ENCODE data around the gene GNE.
A peak's percentile ranks its signal among the peaks of the same experiment; 100 is the strongest.

Gene GNE

DNA sequence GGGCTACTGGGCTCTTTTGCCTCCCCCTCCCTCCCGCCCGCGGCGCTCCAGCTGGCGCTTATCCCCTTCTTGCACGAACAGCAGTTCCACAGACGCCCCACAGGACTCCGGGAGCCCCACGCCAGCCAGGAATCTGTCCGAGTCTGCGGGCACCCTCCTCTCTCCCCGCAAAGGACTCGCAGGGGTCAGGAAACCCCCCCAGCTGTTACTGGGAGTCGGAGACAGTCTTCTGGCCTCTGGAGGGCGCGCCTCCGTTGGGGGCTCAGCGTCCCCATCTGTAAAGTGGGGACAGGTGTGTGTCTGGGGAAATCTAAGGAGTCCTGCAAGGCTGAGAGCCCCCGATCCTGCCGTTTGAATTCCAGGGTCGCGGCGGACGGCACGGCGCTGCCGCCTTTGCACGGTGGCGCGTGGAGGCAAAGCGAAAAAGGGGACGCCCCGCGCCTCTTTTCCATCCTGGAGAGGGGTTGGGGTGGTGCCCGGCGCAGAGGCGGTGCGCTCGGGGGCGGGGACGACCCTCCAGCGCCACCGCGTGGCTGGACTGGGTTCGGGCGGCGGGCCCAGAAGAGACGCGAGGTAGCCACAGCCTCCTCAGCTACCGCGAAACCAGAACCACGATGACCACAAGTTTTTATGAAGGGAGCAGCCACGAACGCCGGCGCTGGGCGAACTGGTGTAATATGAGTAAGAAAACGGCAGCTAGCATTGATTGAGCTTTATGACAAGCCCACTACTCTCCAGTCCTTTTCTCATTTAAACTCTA, 91.9 kb downstream of the GNE start:
- TF ChIP-seq, protein P1, sequence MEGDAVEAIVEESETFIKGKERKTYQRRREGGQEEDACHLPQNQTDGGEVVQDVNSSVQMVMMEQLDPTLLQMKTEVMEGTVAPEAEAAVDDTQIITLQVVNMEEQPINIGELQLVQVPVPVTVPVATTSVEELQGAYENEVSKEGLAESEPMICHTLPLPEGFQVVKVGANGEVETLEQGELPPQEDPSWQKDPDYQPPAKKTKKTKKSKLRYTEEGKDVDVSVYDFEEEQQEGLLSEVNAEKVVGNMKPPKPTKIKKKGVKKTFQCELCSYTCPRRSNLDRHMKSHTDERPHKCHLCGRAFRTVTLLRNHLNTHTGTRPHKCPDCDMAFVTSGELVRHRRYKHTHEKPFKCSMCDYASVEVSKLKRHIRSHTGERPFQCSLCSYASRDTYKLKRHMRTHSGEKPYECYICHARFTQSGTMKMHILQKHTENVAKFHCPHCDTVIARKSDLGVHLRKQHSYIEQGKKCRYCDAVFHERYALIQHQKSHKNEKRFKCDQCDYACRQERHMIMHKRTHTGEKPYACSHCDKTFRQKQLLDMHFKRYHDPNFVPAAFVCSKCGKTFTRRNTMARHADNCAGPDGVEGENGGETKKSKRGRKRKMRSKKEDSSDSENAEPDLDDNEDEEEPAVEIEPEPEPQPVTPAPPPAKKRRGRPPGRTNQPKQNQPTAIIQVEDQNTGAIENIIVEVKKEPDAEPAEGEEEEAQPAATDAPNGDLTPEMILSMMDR (IDR thresholded peaks at IDR 0.05; ENCODE audit: insufficient read depth, low read length, missing control alignments), result peak; percentile 95
- no peak for DNase-seq (ENCODE audit: low read depth, low spot score)
- H3K4me3 ChIP-seq (ENCODE audit: low read depth, low read length), result peak overlapping the region; percentile 63
- ChIA-PET POLR2A (interaction anchor here (1.0 to 2.4 kb wide), 7 partner anchors 18 to 92 kb away, joined by 3 to 9 read pairs (median 5); partner anchors contain the start of gene GLIPR2), CTCF (interaction anchor here (0.6 to 7.1 kb wide), 30 partner anchors 9 to 217 kb away, joined by 3 to 103 read pairs (median 6); partner anchors contain the start of genes CLTA and GLIPR2)

DNA sequence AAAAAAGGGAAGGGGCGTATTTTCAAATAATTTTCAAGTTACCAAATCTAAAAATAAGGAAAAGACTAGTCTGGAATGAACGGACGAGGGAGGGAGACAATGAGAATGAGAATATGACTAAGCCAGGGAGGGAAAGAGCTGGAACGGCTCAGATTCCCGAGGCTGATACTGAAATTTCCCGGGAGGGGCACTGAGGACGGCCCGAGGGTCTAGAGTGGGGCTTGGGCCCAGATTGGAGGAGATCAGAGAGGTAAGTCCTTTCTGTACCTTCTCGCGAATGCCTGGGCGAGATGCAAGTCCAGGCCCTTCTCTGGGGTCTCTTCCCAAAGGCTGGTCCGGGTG, 92.5 kb downstream of the GNE start:
- TF ChIP-seq, protein P1 (IDR thresholded peaks at IDR 0.05; ENCODE audit: insufficient read depth, low read length, missing control alignments), result no peak
- DNase-seq (ENCODE audit: low read depth, low spot score), result no peak
- CTCF ChIA-PET, result interaction anchor here (0.6 to 7.1 kb wide), 22 partner anchors 10 to 213 kb away, joined by 3 to 103 read pairs (median 8); partner anchors contain the start of genes CLTA and GLIPR2
- POLR2A ChIA-PET, result interaction anchor here (0.6 to 2.4 kb wide), 8 partner anchors 9 to 91 kb away, joined by 3 to 9 read pairs (median 4); partner anchors contain the start of gene GLIPR2
- H3K4me3 ChIP-seq (ENCODE audit: low read depth, low read length), result peak overlapping the region; percentile 63

DNA sequence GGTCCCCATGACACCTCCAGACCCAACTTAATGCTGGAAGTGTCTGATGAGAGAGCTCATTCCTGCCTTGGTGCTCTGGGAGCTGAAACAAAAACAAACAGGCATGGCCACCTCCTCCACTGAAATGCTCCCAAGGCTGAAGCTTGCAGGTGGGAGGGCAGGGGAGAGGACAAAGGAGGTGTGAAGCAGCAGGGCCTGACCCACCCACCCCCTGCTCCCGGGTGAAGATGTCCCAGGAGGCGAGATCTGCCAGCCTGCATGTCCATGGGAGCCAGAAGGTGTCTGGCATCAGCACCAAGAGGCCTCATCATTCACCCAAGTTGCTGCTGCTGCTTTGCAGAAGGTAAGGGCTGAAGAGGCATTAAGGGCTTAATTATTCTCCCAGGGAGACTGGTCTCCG, 93.3 kb downstream of the GNE start:
- ChIA-PET POLR2A (interaction anchor here (0.5 to 2.3 kb wide), 3 partner anchors 16 to 124 kb away, joined by 3 to 12 read pairs (median 3); no protein-coding TSS in a partner anchor), CTCF (interaction anchor here (1.1 to 7.1 kb wide), 18 partner anchors 10 to 213 kb away, joined by 3 to 103 read pairs (median 9); partner anchors contain the start of genes CLTA and GLIPR2)
- DNase-seq (ENCODE audit: low read depth, low spot score), result no peak
- no peak overlapping the region for H3K4me3 ChIP-seq (ENCODE audit: low read depth, low read length)
- TF ChIP-seq, protein P1 (IDR thresholded peaks at IDR 0.05; ENCODE audit: insufficient read depth, low read length, missing control alignments), result no peak
